Activated naive CD4-positive, alpha-beta T cell treated with anti-CD3 and anti-CD28 coated beads, Interleukin-2, amount 50 U/mL, for 24 hours (primary cell): ENCODE data around the gene RTP5.

ENCODE experiments used
- H3K27ac Mint-ChIP-seq: one replicate; pipeline ENCODE4 v1.8.0; 2021; ENCODE audit warnings: mild to moderate bottlenecking, mixed read lengths
- H3K27me3 Mint-ChIP-seq: one replicate; pipeline ENCODE4 v1.8.0; 2021; ENCODE audit warnings: mixed read lengths
- H3K36me3 Mint-ChIP-seq: one replicate; pipeline ENCODE4 v1.8.0; 2021; ENCODE audit warnings: mixed read lengths
- H3K4me1 Mint-ChIP-seq: one replicate; pipeline ENCODE4 v1.8.0; 2021; ENCODE audit warnings: mixed read lengths
- H3K4me3 Mint-ChIP-seq: one replicate; pipeline ENCODE4 v1.8.0; 2021; ENCODE audit warnings: mild to moderate bottlenecking, mixed read lengths
- H3K9me3 Mint-ChIP-seq: one replicate; pipeline ENCODE4 v1.8.0; 2021; ENCODE audit warnings: mixed read lengths

RTP5 gene

GRCh38 chr2:241861264-241861663 lies 8.3 kb upstream of the RTP5 start:
- H3K9me3 Mint-ChIP-seq: no peaks in the 10 kb centered on the region
- peaks cover 2% of the 10 kb centered on the region for H3K27me3 Mint-ChIP-seq
- peak overlapping the region; percentile 58 for H3K4me3 Mint-ChIP-seq
- H3K36me3 Mint-ChIP-seq: no peaks in the 10 kb centered on the region
- peaks cover 64% of the 10 kb centered on the region for H3K4me1 Mint-ChIP-seq
- H3K27ac Mint-ChIP-seq: peak overlapping the region; percentile 92

GRCh38 chr2:241862093-241862492 lies 7.4 kb upstream of the RTP5 start:
- Mint-ChIP-seq H3K27ac (peak overlapping the region; percentile 63), H3K9me3 (no peaks in the 10 kb centered on the region), H3K27me3 (peaks cover 2% of the 10 kb centered on the region), H3K36me3 (no peaks in the 10 kb centered on the region), H3K4me3 (no peak overlapping the region), H3K4me1 (peaks cover 58% of the 10 kb centered on the region)

- H3K4me3 Mint-ChIP-seq: peak overlapping the region; percentile 31
Observed at GRCh38 chr2:241862775-241863535, 6.6 kb upstream of the RTP5 start.

GRCh38 chr2:241863536-241863954 lies 6.0 kb upstream of the RTP5 start:
- no peaks in the 10 kb centered on the region for H3K9me3 Mint-ChIP-seq
- H3K27me3 Mint-ChIP-seq: peaks cover 2% of the 10 kb centered on the region
- H3K4me1 Mint-ChIP-seq: peaks cover 66% of the 10 kb centered on the region
- peak overlapping the region; percentile 31 for H3K4me3 Mint-ChIP-seq
- no peaks in the 10 kb centered on the region for H3K36me3 Mint-ChIP-seq
- peak overlapping the region; percentile 49 for H3K27ac Mint-ChIP-seq

More at GRCh38 chr2:241862775-241863535, 6.6 kb upstream of the RTP5 start:
- Mint-ChIP-seq H3K36me3 (no peaks in the 10 kb centered on the region), H3K27me3 (peaks cover 2% of the 10 kb centered on the region), H3K9me3 (no peaks in the 10 kb centered on the region), H3K27ac (peak overlapping the region; percentile 76), H3K4me1 (peaks cover 64% of the 10 kb centered on the region)

GRCh38 chr2:241864168-241864849 lies 5.2 kb upstream of the RTP5 start:
- Mint-ChIP-seq H3K4me1 (peaks cover 74% of the 10 kb centered on the region), H3K4me3 (peak overlapping the region; percentile 3), H3K9me3 (no peaks in the 10 kb centered on the region), H3K36me3 (no peaks in the 10 kb centered on the region), H3K27me3 (peaks cover 2% of the 10 kb centered on the region), H3K27ac (peak overlapping the region; percentile 41)

GRCh38 chr2:241864850-241865213 lies 4.7 kb upstream of the RTP5 start:
- H3K27me3 Mint-ChIP-seq: peaks cover 2% of the 10 kb centered on the region
- H3K27ac Mint-ChIP-seq: peak overlapping the region; percentile 68
- H3K4me3 Mint-ChIP-seq: no peak overlapping the region
- peaks cover 71% of the 10 kb centered on the region for H3K4me1 Mint-ChIP-seq
- no peaks in the 10 kb centered on the region for H3K9me3 Mint-ChIP-seq
- H3K36me3 Mint-ChIP-seq: no peaks in the 10 kb centered on the region

- peak overlapping the region; percentile 57 for H3K27ac Mint-ChIP-seq
- peaks cover 69% of the 10 kb centered on the region for H3K4me1 Mint-ChIP-seq
- H3K36me3 Mint-ChIP-seq: no peaks in the 10 kb centered on the region
- H3K27me3 Mint-ChIP-seq: peaks cover 2% of the 10 kb centered on the region
- H3K4me3 Mint-ChIP-seq: no peak overlapping the region
- no peaks in the 10 kb centered on the region for H3K9me3 Mint-ChIP-seq
Observed at GRCh38 chr2:241865416-241865956, 4.0 kb upstream of the RTP5 start.

- H3K27me3 Mint-ChIP-seq: peaks cover 2% of the 10 kb centered on the region
- peak overlapping the region; percentile 57 for H3K27ac Mint-ChIP-seq
- no peaks in the 10 kb centered on the region for H3K36me3 Mint-ChIP-seq
- H3K4me3 Mint-ChIP-seq: no peak overlapping the region
- peaks cover 70% of the 10 kb centered on the region for H3K4me1 Mint-ChIP-seq
- no peaks in the 10 kb centered on the region for H3K9me3 Mint-ChIP-seq
Observed at GRCh38 chr2:241865957-241866789, 3.4 kb upstream of the RTP5 start.

- Mint-ChIP-seq H3K9me3 (no peaks in the 10 kb centered on the region), H3K27me3 (no peaks in the 10 kb centered on the region), H3K4me3 (no peak overlapping the region), H3K36me3 (no peaks in the 10 kb centered on the region), H3K4me1 (peaks cover 64% of the 10 kb centered on the region), H3K27ac (no peak overlapping the region)
Observed at GRCh38 chr2:241866790-241867645, 2.5 kb upstream of the RTP5 start.

GRCh38 chr2:241867776-241868420 lies 1.6 kb upstream of the RTP5 start:
- Mint-ChIP-seq H3K4me1 (peaks cover 58% of the 10 kb centered on the region), H3K4me3 (peak overlapping the region; percentile 6), H3K9me3 (no peaks in the 10 kb centered on the region), H3K27me3 (no peaks in the 10 kb centered on the region), H3K36me3 (no peaks in the 10 kb centered on the region), H3K27ac (no peak overlapping the region)

- no peaks in the 10 kb centered on the region for H3K36me3 Mint-ChIP-seq
- no peaks in the 10 kb centered on the region for H3K9me3 Mint-ChIP-seq
- no peaks in the 10 kb centered on the region for H3K27me3 Mint-ChIP-seq
- H3K4me3 Mint-ChIP-seq: peak overlapping the region; percentile 6
- H3K4me1 Mint-ChIP-seq: peaks cover 51% of the 10 kb centered on the region
- H3K27ac Mint-ChIP-seq: no peak overlapping the region
Observed at GRCh38 chr2:241868661-241869081, 858 bp upstream of the RTP5 start.

GRCh38 chr2:241870081-241870541 lies 582 bp downstream of the RTP5 start:
- H3K4me1 Mint-ChIP-seq: peaks cover 38% of the 10 kb centered on the region
- no peaks in the 10 kb centered on the region for H3K9me3 Mint-ChIP-seq
- no peak overlapping the region for H3K4me3 Mint-ChIP-seq
- no peak overlapping the region for H3K27ac Mint-ChIP-seq
- no peaks in the 10 kb centered on the region for H3K36me3 Mint-ChIP-seq
- no peaks in the 10 kb centered on the region for H3K27me3 Mint-ChIP-seq

- Mint-ChIP-seq H3K4me1 (peaks cover 37% of the 10 kb centered on the region), H3K4me3 (no peak overlapping the region), H3K27ac (no peak overlapping the region), H3K36me3 (no peaks in the 10 kb centered on the region), H3K9me3 (no peaks in the 10 kb centered on the region), H3K27me3 (no peaks in the 10 kb centered on the region)
Observed at GRCh38 chr2:241870611-241871537, 1.3 kb downstream of the RTP5 start.
